SJCRH30 (cell line): ENCODE data around the gene FOXO6. TPM values are rescaled to one million over a fixed set of nuclear protein-coding genes. Genes with fewer than 3 reads are reported as not detected.

Experiments
- DNase-seq, 2 experiments: peaks; one replicate each; pipeline ENCODE4 v3.0.0-alpha.2; 2015 to 2020
- H3K27ac ChIP-seq: fragments of 250-450 bp; sonication (Bioruptor Pico); 2 replicates; pipeline ENCODE4 v1.5.1; 2020; ENCODE audit warnings: mild to moderate bottlenecking, moderate library complexity
- H3K27me3 ChIP-seq: fragments of 250-450 bp; sonication (Bioruptor Pico); 2 replicates; pipeline ENCODE4 v1.5.1; 2020; ENCODE audit warnings: mild to moderate bottlenecking, moderate library complexity
- H3K36me3 ChIP-seq: fragments of 250-450 bp; sonication (Bioruptor Pico); 2 replicates; pipeline ENCODE4 v1.5.1; 2020; ENCODE audit warnings: mild to moderate bottlenecking, moderate library complexity
- H3K4me1 ChIP-seq: fragments of 250-450 bp; sonication (Bioruptor Pico); 2 replicates; pipeline ENCODE4 v1.5.1; 2020; ENCODE audit warnings: mild to moderate bottlenecking, moderate library complexity
- H3K4me3 ChIP-seq: fragments of 250-450 bp; sonication (Bioruptor Pico); 2 replicates; pipeline ENCODE4 v1.5.1; 2020; ENCODE audit warnings: mild to moderate bottlenecking, moderate library complexity
- H3K9me3 ChIP-seq: fragments of 250-450 bp; sonication (Bioruptor Pico); replicated peaks from 2 replicates; pipeline ENCODE4 v1.5.1; 2020; ENCODE audit warnings: mild to moderate bottlenecking, moderate library complexity
- total RNA-seq: library from RNA; depleted of rRNA; stranded (reverse); fragments of >200 nt; shearing (Covaris generic); gene quantifications from 2 replicates; pipeline ENCODE4 v1.2.3, GENCODE V29; 2014

The FOXO6 gene
- total RNA-seq, 1 experiment from 2014 or later, result 11.9 TPM

DNA sequence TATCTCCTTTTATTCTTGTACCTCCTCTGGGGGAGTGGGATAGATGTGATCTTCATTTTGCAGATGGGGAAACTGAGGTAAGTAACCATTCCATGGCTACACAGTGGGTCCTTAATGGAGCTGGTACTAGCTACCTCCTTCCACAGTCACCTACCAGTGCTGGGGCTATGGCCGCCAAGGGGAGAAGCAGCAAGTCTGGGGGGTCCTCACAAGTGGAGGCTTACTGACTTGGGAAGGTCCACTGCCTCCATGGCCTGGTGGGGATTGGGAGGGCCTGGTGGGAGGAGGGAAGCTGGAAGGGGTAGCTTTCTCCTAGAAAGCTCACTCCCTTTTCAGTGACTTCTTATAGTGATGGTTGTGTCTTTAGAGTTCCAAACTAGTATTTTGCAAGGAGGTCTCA lies 5.9 kb upstream of the FOXO6 start:
- no peak overlapping the region for H3K4me3 ChIP-seq
- H3K4me1 ChIP-seq, result peaks cover 51% of the 10 kb centered on the region
- H3K27ac ChIP-seq, result no peak overlapping the region
- H3K36me3 ChIP-seq, result no peaks in the 10 kb centered on the region
- no peaks in the 10 kb centered on the region for H3K9me3 ChIP-seq
- DNase-seq, result no peak
- H3K27me3 ChIP-seq, result no peaks in the 10 kb centered on the region

DNA sequence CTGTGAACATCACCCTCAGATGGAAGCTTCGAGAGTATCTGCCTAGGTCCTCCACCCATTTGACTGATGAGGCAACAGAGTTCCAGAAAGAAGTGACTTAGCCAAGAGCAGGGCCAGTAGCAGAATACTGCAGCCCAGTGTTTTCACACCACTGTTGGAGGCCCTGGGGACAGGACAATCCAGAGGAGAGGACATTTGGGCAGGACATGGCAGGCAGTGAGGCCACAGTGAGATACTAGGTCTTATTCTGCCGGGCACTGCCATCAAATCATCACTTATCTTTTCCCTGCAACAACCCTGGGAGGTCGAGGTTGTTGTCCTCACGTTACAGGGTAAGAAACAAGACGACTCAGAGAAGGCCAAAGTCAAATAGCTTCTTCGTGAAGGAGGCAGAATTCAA lies 5.5 kb upstream of the FOXO6 start:
- no peaks in the 10 kb centered on the region for H3K9me3 ChIP-seq
- H3K27me3 ChIP-seq, result no peaks in the 10 kb centered on the region
- H3K4me1 ChIP-seq, result peaks cover 55% of the 10 kb centered on the region
- DNase-seq, result no peak
- H3K4me3 ChIP-seq, result no peak overlapping the region
- H3K36me3 ChIP-seq, result no peaks in the 10 kb centered on the region
- H3K27ac ChIP-seq, result no peak overlapping the region

DNA sequence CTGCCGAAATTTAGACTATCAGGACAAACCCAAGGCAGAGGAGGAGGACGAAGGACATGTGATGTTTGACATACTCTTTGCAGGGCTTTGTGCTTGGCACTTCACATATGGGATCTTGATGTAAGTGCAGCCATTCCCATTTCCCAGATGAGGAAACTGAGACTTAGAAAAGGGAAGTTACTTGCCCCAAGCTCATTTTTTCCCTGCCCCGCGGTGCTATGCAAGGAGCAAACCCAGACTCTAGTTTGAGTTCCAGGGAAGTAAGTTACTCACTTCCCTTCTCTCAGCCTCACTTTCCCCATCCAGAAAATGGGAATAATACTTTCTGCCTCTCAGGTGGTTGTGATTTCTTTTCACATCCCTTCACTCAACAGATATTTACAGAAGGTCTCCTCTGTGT lies 4.5 kb upstream of the FOXO6 start:
- Histone ChIP-seq H3K9me3 (no peaks in the 10 kb centered on the region), H3K27ac (no peak overlapping the region), H3K36me3 (no peaks in the 10 kb centered on the region), H3K4me1 (peaks cover 55% of the 10 kb centered on the region), H3K27me3 (no peaks in the 10 kb centered on the region), H3K4me3 (no peak overlapping the region)
- peak in 1 of 2 experiments; percentile 6 for DNase-seq

DNA sequence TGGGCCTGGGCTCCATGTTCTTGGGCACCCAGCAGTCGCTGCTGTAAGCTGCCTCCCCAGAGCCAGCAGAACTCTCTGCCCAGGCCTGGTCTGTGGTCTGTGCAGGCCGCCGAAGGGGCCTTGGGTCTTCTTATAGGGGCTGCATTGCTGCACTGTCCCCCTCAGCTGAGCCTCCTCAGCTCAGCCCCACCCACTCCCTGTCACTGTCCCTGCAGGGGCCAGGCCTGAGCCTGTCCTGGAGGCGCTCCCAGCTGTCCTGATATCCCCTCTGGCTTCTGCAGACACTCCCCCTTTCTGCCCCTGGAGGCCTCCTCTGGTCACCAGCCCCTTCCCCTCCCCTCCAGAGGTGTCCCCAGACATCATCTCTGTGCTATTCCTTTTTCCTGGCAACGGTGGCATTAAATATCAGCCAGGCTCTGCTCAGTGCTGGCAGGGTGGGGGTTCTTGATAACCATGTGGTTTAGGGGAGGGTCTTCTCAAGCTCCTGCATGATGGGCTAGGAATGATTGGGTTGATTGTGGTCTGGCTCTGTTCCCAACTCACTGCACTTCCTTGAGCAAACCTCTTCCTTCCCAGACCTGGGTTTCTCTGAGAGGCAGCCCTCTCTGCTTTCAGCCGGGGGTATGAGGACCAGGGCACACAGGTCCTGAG lies 3.7 kb upstream of the FOXO6 start:
- no peaks in the 10 kb centered on the region for H3K9me3 ChIP-seq
- no peaks in the 10 kb centered on the region for H3K36me3 ChIP-seq
- DNase-seq, result peak; percentile 84 to 85
- H3K27ac ChIP-seq, result peak overlapping the region; percentile 2; the same call in 1 of the 2 replicates
- peaks cover 55% of the 10 kb centered on the region for H3K4me1 ChIP-seq
- H3K4me3 ChIP-seq, result no peak overlapping the region
- no peaks in the 10 kb centered on the region for H3K27me3 ChIP-seq

DNA sequence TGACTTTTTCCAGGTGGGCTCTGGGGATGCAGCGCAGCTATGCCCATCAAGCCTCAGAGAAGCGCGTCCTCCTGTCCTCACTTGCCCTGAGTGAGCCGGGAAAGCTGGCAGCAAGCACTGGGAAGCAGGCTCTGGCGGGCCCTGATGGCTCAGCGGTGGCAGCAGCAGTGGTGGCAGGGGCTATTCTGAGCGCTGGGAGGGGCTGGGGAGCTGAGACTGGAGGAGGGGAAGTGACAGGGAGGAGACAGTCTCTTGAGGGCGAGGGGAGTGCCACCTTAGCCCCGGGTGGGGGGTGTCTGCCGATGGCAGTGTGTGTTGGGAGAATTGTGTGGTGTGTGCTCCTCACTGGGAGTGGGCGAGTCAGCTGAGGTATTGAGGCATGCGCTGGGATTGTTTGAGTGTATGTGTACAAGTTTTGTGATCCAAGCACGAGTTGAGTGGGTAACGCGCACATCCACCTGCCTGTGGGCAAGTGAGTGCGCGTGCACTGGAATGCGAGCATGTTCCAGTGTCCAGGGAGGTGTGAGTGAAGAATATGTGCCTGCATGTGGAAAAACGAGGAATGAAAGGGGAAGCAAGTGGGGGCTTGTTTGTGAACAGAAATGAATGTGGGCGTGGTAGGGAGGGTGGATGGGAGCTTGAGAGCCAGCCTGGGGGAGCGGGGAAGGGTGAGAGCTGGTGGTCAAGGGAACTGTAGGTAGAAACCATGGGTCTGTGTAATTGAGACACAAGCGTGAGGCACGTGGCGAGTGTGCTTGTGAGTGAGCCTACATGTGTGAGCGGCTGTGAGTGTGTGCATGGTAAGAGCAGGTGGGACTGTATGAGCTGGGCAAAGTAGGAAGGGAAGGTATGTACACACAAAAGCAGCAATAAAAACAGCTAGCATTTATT lies 2.9 kb upstream of the FOXO6 start:
- DNase-seq, result peak in 1 of 2 experiments; percentile 41
- Histone ChIP-seq H3K36me3 (no peaks in the 10 kb centered on the region), H3K4me3 (no peak overlapping the region), H3K4me1 (peaks cover 52% of the 10 kb centered on the region), H3K9me3 (no peaks in the 10 kb centered on the region), H3K27ac (peak overlapping the region; percentile 2; the same call in 1 of the 2 replicates), H3K27me3 (no peaks in the 10 kb centered on the region)

DNA sequence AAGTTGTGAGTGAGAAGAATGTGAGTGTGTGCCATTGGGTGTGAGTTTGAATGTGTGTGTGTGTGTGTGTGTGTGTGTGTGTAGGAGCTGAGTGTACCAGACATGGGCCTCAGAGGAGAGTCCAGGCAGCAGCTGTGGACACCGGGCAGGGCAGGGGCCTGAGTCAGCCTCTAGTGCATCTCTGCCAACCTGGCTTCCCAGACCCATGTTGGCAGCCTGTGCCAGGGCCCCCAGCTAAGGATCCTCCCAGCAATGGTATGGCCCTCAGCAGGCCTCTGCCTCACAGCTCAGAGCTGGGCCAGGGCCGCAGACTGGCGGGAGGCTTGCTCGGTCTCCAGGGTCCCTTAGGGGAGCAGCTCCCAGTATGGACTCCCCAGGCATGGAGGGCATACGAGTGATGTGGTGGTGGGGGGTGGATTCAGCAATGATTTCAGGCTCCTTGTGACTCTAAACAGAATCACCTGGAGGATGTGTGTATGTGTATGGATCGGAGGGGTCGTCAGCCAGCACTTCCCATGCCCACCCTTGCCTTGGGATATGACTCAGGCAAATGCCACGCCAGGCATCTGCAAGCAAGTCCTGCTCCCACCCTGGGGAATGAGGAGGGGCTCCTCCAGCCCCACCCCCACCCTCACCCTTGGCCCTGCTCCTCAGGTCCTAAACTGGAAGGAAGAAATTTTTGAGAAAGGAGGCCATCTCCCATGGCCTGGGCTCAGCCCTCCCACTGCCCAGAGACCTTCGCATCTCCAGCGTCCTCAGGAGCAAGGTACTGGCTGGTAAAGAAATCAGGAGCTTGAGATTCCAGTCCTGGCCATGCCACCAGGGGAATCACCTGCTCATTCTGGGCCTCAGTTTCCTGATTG lies 1.8 kb upstream of the FOXO6 start:
- H3K4me3 ChIP-seq, result no peak overlapping the region
- H3K36me3 ChIP-seq, result no peaks in the 10 kb centered on the region
- peaks cover 49% of the 10 kb centered on the region for H3K4me1 ChIP-seq
- no peaks in the 10 kb centered on the region for H3K27me3 ChIP-seq
- no peak overlapping the region for H3K27ac ChIP-seq
- no peaks in the 10 kb centered on the region for H3K9me3 ChIP-seq
- DNase-seq, result peak in 1 of 2 experiments; percentile 14

DNA sequence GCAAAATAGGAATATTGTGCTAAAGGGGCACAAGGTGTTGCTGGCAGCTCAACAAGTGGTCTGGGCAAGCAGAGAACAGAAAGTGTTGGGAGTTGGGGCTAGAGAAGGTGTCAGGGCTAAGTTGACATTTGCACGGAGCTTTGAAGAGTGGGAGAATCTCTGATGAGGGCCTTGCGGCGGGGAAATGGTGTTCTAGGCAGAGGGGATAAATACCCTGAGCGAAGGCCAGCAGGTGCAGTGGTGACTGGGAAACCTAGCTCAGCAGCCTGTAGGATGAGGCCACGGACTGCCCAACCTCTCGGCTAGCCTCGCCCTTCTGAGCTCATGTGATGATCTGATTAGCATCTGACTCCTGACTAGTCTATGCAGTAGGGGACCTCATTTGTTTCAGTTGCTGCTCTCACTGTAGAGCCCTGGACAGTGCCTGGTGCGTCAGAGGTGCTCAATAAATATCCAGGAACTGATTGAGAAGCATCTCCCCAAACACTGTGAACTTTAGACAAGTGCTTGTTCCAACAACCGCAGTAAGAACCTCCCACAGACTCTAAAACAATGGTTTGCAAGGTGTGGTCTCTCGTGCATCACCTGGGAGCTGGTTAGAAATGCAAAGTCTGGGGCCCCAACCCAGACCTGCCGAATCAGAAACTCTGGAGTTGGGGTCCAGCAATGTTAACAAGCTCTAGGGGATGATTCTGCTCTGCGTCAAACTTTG lies 1.0 kb upstream of the FOXO6 start:
- H3K4me3 ChIP-seq, result peak overlapping the region; percentile 72
- DNase-seq, result peak; percentile 79 to 86
- no peaks in the 10 kb centered on the region for H3K9me3 ChIP-seq
- peaks cover 51% of the 10 kb centered on the region for H3K4me1 ChIP-seq
- no peak overlapping the region for H3K27ac ChIP-seq
- no peaks in the 10 kb centered on the region for H3K36me3 ChIP-seq
- no peaks in the 10 kb centered on the region for H3K27me3 ChIP-seq

DNA sequence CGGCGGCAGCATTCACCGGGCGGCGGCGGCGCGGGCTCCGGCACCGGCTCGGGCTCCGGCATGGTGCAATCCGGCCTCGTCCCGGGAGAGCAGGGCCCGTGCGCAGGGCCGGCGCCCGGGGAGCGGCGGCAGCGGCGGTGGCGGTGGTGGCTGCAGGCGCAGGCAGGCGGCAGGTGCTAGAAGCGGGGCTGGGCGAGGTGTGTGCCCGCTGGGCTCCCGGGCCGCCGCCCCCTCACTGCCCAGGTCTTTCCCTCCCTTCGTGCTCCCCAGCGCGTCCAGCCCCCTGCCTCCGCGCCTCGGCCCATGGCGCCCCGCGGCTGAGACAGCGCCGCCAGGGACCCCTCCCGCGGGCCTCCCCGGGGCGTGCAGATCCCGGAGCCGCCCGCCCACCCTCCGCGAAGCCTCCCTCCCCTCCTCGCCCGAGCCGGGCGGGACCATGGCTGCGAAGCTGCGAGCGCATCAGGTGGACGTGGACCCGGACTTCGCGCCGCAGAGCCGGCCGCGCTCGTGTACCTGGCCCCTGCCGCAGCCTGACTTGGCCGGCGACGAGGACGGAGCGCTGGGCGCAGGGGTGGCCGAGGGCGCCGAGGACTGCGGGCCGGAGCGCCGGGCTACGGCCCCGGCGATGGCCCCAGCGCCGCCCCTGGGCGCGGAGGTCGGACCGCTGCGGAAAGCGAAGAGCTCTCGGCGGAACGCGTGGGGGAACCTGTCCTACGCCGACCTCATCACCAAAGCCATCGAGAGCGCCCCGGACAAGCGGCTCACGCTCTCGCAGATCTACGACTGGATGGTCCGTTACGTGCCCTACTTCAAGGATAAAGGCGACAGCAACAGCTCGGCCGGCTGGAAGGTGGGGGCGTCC lies 492 bp downstream of the FOXO6 start:
- H3K27me3 ChIP-seq, result no peaks in the 10 kb centered on the region
- no peak overlapping the region for H3K27ac ChIP-seq
- no peaks in the 10 kb centered on the region for H3K36me3 ChIP-seq
- H3K4me1 ChIP-seq, result peaks cover 60% of the 10 kb centered on the region
- DNase-seq, result peak; percentile 46 to 56
- H3K9me3 ChIP-seq, result no peaks in the 10 kb centered on the region
- H3K4me3 ChIP-seq, result peak overlapping the region; percentile 72

DNA sequence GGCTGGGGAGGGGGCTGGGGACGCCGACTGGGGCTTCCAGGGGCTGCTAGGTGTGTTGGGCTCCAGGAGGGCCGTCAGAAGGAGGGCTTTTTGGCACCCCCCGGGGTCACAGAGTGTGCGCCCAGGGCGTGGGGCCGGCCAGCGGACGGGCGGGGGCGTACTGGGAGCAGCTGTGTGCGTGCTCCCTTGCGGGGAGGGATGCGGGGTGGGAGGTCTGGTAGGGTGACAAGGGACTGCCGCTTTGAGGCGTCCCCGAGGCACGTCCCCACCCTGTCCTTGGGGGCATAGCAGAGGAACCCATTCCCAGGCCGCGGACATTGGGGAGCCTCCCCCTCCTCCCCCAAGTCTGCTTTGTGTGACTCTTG lies 1.1 kb downstream of the FOXO6 start:
- peak in 1 of 2 experiments; percentile 34 for DNase-seq
- H3K27me3 ChIP-seq, result no peaks in the 10 kb centered on the region
- peaks cover 54% of the 10 kb centered on the region for H3K4me1 ChIP-seq

DNA sequence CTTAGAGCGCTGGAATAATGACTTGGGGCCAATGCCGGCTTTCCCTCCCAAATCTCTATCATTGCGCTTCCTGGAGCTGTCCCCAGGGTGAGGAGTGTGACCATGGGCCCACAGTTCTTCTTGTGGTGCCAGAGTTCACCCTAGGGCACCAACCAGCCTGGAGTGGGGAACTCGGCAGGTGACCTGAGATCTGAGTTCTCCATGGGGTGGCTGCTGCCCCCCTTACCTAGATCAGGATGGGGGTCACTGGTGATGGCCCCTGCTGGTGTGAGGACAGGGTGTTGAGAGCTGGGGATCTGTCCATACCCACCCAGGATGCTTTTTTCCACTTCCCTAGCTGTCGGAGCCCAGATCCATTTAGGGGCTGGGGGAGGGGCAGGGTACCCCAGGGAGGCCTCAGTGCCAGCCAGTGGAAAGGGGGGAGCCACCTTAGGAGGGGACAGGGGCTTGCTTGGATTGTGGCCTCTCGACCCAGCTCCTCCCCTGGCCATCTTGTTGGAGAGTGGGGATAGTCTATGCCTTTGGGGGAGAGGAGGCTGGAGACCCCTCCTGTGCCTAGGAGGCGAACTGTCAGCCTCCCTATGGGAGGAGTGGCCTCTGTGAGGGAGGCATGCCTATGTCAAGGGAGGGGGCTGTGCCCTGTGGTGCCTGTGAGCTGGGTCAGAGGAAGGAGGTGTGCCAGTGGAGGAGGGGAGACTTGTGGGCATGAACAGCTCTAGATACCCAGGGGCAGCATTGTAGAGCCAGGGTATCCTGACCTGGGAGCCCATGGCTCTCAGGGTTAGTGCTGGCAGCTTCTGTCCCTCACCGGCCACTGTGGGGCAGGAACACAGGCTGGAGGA lies 1.7 kb downstream of the FOXO6 start:
- peaks cover 51% of the 10 kb centered on the region for H3K4me1 ChIP-seq
- H3K9me3 ChIP-seq, result no peaks in the 10 kb centered on the region
- no peaks in the 10 kb centered on the region for H3K27me3 ChIP-seq
- DNase-seq, result peak in 1 of 2 experiments; percentile 44
- no peak overlapping the region for H3K27ac ChIP-seq
- no peaks in the 10 kb centered on the region for H3K36me3 ChIP-seq
- peak overlapping the region; percentile 72 for H3K4me3 ChIP-seq

More for the DNA sequence above, 1.1 kb downstream of the FOXO6 start:
- peak overlapping the region; percentile 72 for H3K4me3 ChIP-seq
- H3K36me3 ChIP-seq, result no peaks in the 10 kb centered on the region
- H3K27ac ChIP-seq, result no peak overlapping the region
- H3K9me3 ChIP-seq, result no peaks in the 10 kb centered on the region

DNA sequence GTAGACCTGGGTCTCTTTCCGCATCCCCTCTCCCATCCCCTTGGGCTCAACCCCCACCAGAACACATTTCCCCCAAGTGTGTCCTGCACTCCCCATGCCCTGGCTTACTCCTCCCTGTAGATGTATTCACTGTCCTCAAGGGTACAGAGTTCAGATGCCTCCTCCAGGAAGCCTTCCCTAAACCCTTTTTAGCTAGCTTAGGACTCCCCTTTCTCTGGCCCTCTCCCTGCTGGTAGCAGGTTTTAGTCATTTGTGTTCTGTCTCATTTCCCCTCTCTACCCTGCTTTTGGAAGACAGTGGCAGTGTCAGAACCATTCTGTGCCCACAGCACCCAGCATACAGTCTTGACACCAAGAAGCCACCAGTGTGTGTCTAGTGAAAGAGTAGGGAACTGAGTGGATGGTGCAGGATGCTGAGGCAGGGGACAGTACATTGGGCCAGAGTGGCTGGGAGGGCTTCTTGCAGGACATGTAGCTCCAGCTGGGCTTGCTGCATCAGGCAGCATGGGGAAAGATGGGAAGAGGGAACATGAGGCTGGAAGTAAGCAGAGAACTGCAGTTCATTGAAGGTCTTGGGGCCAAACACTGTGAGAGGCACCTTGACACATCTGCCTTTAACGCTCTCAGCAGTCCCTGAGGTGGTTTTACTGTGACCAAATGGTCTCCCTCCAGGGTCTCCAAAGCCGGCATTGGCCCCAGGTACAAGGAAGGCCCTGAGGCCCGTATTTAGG lies 2.5 kb downstream of the FOXO6 start:
- H3K4me1 ChIP-seq, result peaks cover 48% of the 10 kb centered on the region
- peak overlapping the region; percentile 72; the same call in 1 of the 2 replicates for H3K4me3 ChIP-seq
- no peaks in the 10 kb centered on the region for H3K36me3 ChIP-seq
- H3K27me3 ChIP-seq, result no peaks in the 10 kb centered on the region
- no peaks in the 10 kb centered on the region for H3K9me3 ChIP-seq
- no peak overlapping the region for H3K27ac ChIP-seq
- DNase-seq, result no peak
